ENCODE results near the gene ZFAND2A. TPM values are rescaled to one million over a fixed set of nuclear protein-coding genes. Genes with fewer than 3 reads are reported as not detected.
"Not testable (repeated sequence)": the region's sequence is repeated elsewhere in the genome, so short reads cannot be mapped to it uniquely, and the experiment has no call there.

Gene ZFAND2A
- total RNA-seq, 1 experiment from 2014 or later = 19.1 TPM

- Histone ChIP-seq H3K79me2 (ENCODE audit: insufficient read depth, low read length) (no peaks in the 10 kb centered on the region), H3K27me3 (ENCODE audit: insufficient read depth, low read length) (peaks cover 6% of the 10 kb centered on the region; the same call in 1 of the 2 replicates), H3K36me3 (ENCODE audit: control insufficient read depth in 1 of 2, insufficient read depth in 2 of 2, low read length in 2 of 2) (no peaks in the 10 kb centered on the region), H3K9me3 (ENCODE audit: control insufficient read depth in 1 of 2, insufficient read depth in 1 of 2, low read depth in 1 of 2, low read length in 2 of 2) (no peaks in the 10 kb centered on the region), H2AFZ (ENCODE audit: low read depth, low read length, poor library complexity, severe bottlenecking) (no peak overlapping the region), H4K20me1 (ENCODE audit: insufficient read depth) (no peaks in the 10 kb centered on the region), H3K27ac (ENCODE audit: low read depth, low read length) (no peak overlapping the region), H3K4me3 (replicated peaks in 1 of 2; ENCODE audit: low read depth in 1 of 2, low read length in 2 of 2) (no peak overlapping the region), H3K4me1 (ENCODE audit: control insufficient read depth in 1 of 2, insufficient read depth in 2 of 2, low read length in 2 of 2) (peaks cover 6 to 13% of the 10 kb centered on the region in 2 experiments; a peak in 3 of 4 replicates), H3K9me2 (ENCODE audit: insufficient read depth) (no peaks in the 10 kb centered on the region), H3K4me2 (ENCODE audit: low read length) (no peak overlapping the region), H3K9ac (ENCODE audit: low read length) (no peak overlapping the region)
- ChIA-PET POLR2A (no interaction called here), CTCF (interaction anchor here (0.8 kb wide), 1 partner anchor 14 kb away, joined by 3 read pairs; no protein-coding TSS in a partner anchor), RAD21 (ENCODE audit: low non-redundant PET in 1 of 2, low total read pairs in 2 of 2, uncharacterized antibody in 2 of 2, unreplicated experiment in 2 of 2) (no interaction called here)
- BruUV-seq (replicated peaks) = no TSS peak
- intact Hi-C loops (cut with micrococcal nuclease) = no loop called here
- no peak for DNase-seq (ENCODE audit: low read depth, low spot score)
- no peak for ATAC-seq
- TF ChIP-seq ZNF274 (IDR thresholded peaks at IDR 0.05; ENCODE audit: low read depth, low read length) (no peak), TCF7L2 (IDR thresholded peaks at IDR 0.05; ENCODE audit: borderline replicate concordance, extremely low read depth, insufficient read depth, insufficient read length) (no peak), ATF3 (IDR thresholded peaks at IDR 0.05) (no peak), RAD21 (IDR thresholded peaks at IDR 0.05; ENCODE audit: low read depth) (no peak), CEBPB (IDR thresholded peaks at IDR 0.05; ENCODE audit: low read depth) (no peak), ELF1 (IDR thresholded peaks at IDR 0.05; ENCODE audit: borderline replicate concordance, low read depth) (no peak), SRF (IDR thresholded peaks at IDR 0.05; ENCODE audit: low read depth) (no peak)
Measured at GRCh38 chr7:1196950-1197349, 37.0 kb upstream of the ZFAND2A start.

GRCh38 chr7:1196441-1196840 is 36.4 kb upstream of the ZFAND2A start:
- POLR2A ChIA-PET; H3K4me3 ChIP-seq (replicated peaks in 1 of 2; ENCODE audit: low read depth in 1 of 2, low read length in 2 of 2); ATAC-seq; H2AFZ ChIP-seq (ENCODE audit: low read depth, low read length, poor library complexity, severe bottlenecking); RAD21 ChIA-PET (ENCODE audit: low non-redundant PET in 1 of 2, low total read pairs in 2 of 2, uncharacterized antibody in 2 of 2, unreplicated experiment in 2 of 2); H3K9me3 ChIP-seq (ENCODE audit: control insufficient read depth in 1 of 2, insufficient read depth in 1 of 2, low read depth in 1 of 2, low read length in 2 of 2); H4K20me1 ChIP-seq (ENCODE audit: insufficient read depth); H3K79me2 ChIP-seq (ENCODE audit: insufficient read depth, low read length); H3K36me3 ChIP-seq (ENCODE audit: control insufficient read depth in 1 of 2, insufficient read depth in 2 of 2, low read length in 2 of 2); BruUV-seq (replicated peaks); H3K9me2 ChIP-seq (ENCODE audit: insufficient read depth); H3K27me3 ChIP-seq (ENCODE audit: insufficient read depth, low read length); H3K4me2 ChIP-seq (ENCODE audit: low read length); H3K27ac ChIP-seq (ENCODE audit: low read depth, low read length); intact Hi-C loops (cut with micrococcal nuclease); H3K9ac ChIP-seq (ENCODE audit: low read length); DNase-seq (ENCODE audit: low read depth, low spot score): not testable (repeated sequence)
- CTCF ChIA-PET = interaction anchor here (0.8 kb wide), 1 partner anchor 14 kb away, joined by 3 read pairs; no protein-coding TSS in a partner anchor
- H3K4me1 ChIP-seq (ENCODE audit: control insufficient read depth in 1 of 2, insufficient read depth in 2 of 2, low read length in 2 of 2) = peaks cover 6 to 13% of the 10 kb centered on the region in 2 experiments; a peak in 3 of 4 replicates

All from HCT116 (cell line).